GM18526 (cell line): Measurements from ENCODE around the gene RFX2.

Source experiments
- POLR2A ChIP-seq: IDR thresholded peaks from 3 replicates; pipeline ENCODE4 v1.6.1; 2011; ENCODE audit not compliant: insufficient read length; ENCODE audit errors: extremely low read depth

RFX2 gene

DNA sequence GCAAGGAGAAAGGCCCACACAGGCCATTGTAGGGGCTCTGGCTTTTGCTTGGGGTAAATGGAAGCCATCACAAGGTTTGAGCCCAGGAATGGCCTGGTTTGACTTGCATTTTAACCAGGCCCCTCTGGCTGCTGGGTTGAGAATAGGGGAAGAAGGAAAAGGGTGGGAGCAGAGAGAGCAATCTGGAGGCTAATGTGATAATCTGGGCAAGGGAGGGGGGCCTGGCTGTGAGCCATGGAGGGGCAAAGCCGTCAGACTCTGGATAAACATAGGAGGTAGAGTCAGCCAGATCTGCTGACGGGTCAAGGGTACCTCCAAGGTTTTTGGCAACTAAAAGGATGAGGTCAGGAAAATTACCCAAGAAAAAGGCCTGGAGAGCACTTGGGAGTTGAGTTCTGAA, 41.6 kb downstream of the RFX2 start:
- no peak for TF ChIP-seq POLR2A

DNA sequence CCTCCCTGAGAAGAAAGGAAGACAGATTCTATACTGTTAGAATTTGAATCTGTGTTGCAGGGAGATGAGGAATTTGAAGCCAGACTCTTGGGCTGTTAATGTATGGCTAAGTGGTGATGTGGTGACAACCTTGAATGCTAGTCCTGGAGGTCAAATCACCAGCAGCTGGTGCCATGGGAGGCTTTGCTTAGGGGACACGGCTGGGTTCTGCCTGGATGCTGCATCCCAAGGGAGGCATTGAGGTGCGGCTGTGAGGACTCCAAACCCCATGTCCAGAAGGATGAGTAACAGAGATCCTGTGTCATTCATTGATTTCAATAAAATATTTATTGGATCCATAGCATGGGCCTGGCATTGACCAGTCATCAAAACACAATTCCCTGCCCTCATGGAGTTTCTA, 42.3 kb downstream of the RFX2 start:
- no peak for TF ChIP-seq POLR2A

DNA sequence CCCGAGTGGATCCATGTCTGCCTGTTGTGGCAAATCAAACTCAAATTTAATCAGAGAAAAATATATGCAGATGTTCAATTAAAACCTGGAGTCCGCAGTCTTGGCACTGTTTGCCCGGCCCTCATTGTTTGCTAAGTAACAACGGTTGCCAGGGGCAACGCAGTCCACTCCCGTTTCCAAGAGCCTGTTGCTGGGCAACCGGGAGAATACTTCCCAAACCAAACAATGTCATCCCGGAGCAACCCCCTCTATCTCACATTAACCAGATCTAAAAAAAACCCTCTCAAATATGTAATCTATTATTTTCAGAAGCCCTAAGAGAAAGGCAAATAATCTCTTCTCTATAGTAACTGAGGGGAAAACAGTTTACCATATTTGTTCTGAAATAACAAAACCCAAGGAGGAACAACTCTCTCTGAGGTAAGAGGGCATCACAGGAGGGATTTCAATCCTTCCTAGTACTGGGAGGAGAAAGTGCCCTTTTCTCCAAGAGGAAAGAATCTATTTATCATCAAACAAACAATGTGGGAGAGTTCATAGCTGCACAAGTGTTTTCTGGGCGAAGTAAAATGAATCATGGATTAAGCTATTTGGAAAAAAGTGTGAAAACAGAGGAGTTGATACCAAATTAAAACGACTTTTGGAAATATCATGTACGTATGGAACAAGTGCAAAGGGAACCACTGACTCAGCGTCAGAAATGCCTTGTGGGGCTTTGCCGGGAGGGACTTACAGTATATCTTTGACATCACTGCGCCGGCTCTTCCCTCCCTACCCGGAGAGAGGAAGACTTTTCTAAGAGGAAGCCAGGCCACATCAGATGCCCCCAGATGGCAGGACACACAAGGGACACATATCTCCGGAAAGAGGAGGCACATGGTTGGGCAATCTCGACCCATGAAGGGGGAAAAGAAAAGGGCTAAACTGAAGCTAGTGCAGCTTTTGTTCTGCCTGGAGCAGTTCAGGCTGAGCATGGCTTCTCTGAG, 43.3 kb downstream of the RFX2 start:
- no peak for TF ChIP-seq POLR2A

DNA sequence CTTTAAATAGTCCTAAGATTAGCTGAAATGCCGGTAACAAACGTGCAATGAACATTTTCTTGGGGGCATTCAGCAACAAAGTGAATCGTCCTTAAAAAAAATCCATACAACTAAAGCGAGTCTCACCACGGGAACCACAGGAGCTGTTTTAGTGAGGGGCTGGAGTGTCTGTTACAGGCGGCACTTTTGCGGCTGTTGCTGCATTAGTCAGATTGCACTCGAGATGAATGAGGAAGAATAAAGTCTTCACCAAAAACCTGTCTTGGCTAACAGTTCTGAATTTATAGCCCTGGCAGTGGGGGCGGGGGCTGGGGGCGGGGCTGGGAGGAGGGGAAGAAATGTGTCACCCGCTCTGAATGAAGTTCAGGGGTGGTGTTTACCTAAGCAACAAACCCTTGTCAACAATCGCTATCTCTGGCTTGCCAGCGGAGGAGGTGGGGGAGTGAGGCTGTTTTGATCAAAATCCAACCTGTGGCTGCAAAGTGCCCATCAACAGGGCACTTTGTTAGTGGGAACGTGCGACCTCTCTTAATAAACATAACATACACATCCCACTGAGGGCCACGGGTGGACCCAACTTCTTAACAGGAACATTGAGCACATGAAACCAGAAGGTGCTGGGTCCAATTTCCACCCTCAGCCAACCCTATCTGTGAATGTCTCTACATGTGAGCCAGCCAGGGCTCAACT, 44.5 kb downstream of the RFX2 start:
- TF ChIP-seq POLR2A, result no peak

DNA sequence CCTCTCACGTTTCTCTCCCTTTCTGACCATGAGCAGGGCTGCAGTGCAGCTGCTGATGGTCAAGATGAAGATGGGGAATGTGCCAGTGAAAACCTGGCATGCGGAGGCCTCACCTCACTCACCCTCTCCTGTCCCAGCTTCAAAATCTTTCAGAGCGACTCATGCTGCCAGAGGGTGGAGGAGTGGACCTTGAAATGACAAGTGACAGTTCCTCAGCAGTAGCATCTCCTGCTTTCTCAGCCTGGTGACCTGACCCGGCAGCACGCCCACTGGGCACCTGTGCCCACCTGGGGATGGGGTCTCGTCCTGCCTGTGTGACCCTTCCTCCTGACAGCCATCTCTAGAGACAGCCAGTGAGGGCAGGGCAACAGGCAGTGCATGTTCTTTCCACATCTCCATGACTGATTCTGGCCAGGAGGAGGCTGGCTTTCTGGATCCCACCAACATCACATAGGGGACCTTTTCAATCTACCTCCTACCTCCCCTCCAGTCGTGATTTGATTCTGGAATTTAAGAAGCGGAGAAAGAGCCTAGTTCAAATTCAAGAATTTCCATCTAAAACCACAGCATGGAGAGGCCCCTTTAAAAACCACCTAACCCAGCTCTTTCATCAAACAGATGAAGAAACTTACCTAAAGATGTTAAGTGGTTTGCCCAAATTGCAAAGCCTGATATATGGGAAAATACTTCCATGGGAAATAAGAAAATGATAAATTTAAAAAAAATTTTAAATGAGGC, 45.8 kb downstream of the RFX2 start:
- no peak for TF ChIP-seq POLR2A

DNA sequence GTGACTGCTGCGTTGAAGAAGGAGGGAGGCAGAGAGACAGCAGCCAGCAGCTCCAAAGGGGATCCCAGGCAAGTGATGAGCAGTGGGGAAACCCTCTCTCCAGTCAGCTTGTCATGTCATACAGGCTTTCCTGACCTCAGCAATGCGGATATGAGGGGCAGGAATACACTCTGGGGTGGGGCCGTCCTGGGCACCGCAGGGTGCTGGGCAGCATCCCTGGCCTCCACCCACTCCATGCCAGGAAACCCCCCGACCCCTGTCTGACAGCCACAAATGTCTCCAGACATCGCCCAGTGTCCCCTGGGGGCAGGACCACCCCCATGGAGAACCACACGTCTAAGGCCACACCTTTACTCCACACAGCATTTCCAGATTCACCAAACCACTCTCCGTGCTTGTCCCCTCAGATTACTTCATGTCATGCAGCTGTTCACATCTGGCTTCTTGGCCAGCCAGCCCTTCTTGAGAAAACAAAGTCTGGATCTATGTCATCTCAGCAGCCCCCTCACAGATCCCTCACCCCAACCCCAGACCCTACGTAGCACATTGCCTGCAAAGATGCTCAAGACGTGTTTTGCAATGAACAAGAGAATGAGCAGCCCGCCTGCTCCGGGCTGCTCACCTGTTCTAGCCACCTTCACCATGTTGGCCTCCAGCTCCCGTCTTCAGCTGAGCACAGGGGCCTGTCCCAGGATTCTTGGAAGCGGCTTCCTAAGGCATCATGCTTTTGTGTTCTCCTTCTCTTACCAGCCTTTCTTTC, 46.5 kb downstream of the RFX2 start:
- TF ChIP-seq POLR2A, result no peak

DNA sequence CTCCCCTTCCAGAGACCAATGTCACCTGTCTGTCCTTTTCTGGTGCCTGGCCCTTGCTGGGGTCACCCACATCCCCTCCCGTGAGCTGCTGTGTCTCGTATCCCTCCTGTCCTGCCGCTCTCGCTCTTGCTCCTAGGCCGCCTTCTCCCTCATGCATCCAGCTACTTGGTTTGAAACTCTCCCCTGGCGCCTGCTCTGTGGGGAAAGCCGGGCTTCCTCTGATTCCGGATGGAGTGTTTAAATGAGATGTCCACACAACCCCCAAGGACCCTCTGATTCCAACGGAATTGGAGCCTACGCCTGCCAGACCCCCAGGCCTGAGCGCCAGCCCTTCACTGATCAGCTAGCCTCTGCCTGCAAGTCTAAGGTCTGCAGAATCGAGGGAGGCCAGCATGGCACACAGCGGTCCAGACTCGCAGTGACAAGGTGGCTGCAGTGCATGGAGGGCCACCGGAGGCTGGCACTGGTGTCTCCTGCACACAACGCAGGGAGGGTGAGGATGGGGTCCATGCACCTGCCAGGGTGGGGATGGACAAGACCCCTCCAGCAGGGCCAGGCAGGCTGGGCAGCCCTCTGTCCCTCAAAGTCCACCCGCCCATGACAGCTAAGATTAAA, 47.2 kb downstream of the RFX2 start:
- TF ChIP-seq POLR2A, result no peak

DNA sequence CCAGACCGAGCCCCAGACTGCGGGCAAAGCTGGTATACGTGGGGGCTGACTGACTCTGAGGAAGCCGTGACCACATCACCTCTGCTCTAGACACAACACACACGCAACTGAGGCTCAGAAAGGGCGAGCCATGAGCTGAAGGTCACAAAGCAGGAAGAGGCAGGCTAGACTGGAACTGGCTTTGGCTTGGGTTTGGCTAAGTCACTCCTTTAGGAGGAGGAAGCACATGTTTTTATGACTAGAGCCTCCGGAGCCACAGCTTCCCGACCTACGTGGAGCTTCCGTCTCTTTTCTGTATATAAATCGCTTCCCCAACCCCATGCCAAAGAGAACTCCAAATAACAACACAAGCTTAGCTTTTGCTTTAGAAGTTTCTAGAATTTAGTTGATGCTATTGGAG, 48.0 kb downstream of the RFX2 start:
- no peak for TF ChIP-seq POLR2A

DNA sequence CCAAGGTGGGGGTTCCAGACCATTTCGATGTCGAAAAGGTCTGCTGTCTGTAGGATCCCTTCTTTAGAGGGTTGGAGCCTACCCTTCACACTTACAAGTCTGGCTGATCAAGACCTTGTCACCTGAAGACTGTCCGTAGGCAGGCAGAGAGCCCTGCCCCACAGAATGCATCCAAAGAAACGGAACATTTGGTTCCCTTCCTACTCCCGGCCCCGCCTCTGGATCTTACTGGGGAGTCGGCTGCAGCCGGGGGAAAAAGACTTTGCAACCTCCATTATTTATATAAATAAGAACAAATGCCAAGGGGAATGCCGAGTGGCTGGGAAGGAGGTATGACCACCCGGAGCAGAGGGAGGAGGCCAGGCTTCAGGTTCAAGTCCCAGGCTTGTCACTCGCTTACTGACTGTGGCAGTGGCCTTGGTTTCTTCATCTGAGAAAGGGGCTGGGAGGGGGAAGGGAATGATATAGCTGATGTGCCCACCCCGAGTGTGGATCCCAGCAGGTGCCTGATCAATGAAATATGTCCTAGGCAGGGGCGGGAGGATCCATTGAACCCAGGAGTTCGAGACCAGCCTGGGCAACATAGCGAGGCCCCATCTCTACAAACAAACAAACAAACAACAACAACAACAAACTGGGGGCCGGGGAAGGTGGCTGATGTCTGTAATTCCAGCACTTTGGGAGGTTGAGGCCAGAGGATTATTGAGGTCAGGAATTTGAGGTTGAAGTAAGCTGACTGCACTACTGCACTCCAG, 48.7 kb downstream of the RFX2 start:
- TF ChIP-seq POLR2A, result no peak

DNA sequence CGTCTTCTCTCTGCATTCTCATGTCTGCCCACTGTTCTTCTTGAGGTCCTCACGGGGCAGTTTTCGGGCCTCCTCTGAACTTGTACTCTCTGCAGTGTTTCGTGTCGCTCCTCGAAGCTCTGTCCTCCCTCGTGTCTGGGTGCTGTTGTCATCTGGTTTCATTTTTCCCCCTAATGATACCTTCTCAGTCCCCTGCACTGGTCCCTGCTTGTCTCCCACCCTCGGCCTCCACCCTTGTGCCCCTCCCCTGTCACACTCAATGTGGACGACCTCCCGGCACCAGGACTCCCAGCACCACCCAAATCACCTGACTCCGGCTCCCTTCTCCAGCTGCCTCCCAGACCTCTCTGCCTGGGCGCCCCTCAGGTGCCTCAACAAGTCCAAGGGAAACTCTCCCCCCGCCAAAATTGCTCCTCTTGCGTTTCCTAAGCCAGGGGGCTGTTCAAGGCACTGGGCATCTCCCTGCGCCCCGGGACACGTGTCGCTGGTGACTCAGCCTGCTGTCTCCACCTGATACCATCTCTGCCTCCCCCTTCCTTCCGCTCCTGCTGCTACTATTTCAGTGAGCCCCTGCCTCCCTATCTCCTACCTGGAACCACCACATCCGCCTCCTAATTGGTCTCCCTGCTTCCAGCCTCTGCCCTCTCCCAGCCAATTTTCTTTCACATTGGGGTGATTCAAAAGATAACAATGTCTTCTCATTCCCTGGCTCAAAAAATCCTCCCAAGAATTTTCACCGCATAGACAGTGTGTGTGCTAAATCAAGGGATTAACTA, 49.5 kb downstream of the RFX2 start:
- no peak for TF ChIP-seq POLR2A

DNA sequence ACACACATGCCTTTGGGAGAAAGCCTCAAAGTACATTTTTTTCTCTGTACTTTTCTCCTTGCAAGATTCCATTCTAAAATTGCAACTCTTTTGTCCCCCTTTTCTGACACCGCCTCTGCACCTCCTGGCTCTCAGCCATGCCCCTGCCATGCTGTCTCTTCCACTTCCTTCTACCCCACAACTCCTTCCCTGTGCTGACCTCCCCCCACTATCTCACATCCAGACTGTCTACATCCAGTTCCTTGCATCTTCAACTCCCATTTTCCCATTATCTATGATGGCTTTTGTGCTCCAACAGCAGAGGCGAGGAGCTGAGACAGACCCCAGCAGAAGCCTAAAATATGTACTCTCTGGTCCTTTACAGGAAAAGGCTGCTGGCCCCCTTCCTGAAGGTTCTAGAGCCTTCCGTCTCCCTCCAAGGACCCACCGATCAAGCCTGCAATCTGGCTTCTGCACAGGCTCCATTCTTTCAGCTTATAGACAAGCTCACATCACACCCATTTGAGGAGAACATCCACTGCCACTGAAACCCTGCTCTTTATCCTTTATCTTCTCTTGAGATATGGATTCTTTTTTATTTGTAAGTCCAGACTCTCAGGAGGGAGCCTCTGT, 50.2 kb downstream of the RFX2 start:
- no peak for TF ChIP-seq POLR2A

DNA sequence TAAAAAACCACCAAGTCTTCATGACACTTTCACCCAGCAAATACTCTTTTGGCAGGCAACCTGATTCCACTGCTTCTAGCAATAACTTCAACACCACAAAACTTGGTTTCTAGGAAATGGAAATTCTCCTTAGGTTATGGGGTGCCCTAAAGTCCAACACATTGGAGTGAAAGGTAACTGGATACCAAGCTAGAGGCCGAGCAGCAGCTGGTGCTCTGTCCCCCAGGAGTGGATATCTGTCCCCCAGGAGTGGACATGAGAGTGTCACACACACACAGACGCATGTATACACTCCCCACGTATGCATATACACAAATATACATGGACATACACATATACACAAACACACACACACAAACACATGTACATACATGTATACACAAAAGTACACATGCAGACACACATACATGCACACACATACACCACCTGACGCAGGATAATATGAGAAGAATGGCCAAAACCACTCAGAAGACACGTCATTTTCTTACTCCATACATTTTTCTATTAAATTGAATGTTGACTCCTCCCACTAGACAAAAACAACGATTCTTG, 50.8 kb downstream of the RFX2 start:
- no peak for TF ChIP-seq POLR2A
